HG02885 (cell line): ENCODE measurements around the gene PLA2G4B.

Experiments
- ATAC-seq: cut with Tn5 transposase; IDR thresholded peaks from one replicate; pipeline ENCODE4 v1.9.1; 2021; ENCODE audit warnings: mild to moderate bottlenecking; ENCODE audit not compliant: unreplicated experiment, poor library complexity

PLA2G4B gene

GRCh38 chr15:41866872-41867579 lies 28.4 kb downstream of the PLA2G4B start:
- ATAC-seq: no peak

- ATAC-seq: no peak
Measured at GRCh38 chr15:41868321-41868720, 29.7 kb downstream of the PLA2G4B start.

- ATAC-seq: no peak
Measured at GRCh38 chr15:41869770-41870688, 31.4 kb downstream of the PLA2G4B start.

- no peak for ATAC-seq
Measured at GRCh38 chr15:41870689-41871081, 32.0 kb downstream of the PLA2G4B start.

- ATAC-seq: no peak
Measured at GRCh38 chr15:41871175-41871905, 32.7 kb downstream of the PLA2G4B start.

GRCh38 chr15:41872166-41872747 lies 33.6 kb downstream of the PLA2G4B start:
- no peak for ATAC-seq

- no peak for ATAC-seq
Measured at GRCh38 chr15:41873711-41874110, 35.1 kb downstream of the PLA2G4B start.

DNA sequence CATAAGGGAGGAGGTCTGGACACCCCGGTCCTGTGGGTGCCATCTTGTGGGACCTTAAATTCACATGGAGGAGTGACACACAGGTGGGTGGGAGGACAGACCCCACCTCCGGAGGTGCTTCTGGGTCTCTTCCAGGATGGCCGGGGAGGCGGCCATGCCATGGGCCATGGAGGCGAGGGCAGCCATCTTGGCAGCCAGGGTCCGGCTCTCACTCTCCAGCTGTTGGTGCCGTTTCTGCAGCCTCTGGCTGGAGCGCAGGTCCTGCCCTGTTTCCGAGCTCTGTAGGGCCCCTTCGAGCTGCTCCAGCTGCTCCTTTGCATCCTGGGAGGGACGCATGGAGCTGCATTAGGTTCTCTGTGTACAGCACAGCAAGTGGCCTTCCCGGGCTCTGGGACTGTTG lies 36.1 kb downstream of the PLA2G4B start:
- no peak for ATAC-seq

DNA sequence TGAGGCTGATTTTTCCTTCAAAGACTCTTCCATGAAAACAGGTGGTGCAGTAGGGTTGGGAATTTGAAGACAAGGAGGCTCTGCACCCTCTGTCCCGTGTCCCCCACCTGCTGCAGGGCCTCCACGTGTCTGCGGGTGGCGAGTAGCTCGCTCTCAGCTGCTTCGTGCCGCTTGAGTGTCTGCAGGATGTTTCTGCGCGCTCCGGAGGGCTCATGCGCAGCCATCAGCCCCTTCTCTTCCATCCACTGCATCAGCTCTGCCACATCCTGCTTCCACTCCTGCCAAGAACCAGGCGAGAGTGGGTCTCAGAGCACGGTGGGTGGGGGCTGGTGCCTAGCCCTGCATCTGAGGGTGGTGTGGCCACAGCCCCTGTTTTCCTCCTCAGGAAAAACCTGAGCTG lies 37.4 kb downstream of the PLA2G4B start:
- ATAC-seq: no peak

DNA sequence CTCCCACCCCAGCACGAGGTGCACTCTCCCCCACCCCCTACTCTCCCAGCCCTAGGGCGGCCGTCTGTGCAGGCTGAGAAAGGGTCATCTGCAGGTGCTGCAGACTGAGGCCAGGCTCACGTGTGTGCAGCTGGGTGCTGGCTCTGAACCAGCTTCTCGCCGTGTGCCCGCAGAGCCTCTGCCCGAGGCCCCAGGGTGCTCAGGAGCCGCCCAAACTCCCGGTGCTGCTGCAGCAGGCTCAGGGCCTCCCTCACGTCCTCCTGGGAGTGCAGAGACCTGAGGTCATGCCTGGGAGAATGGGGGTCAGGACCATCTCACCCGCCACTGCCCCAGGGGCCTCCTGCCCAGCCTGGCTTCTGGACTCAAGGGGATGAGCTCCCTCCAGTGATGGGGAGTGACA lies 38.0 kb downstream of the PLA2G4B start:
- ATAC-seq: no peak

GRCh38 chr15:41877631-41878354 lies 39.1 kb downstream of the PLA2G4B start:
- ATAC-seq: no peak

GRCh38 chr15:41878355-41878699 lies 39.7 kb downstream of the PLA2G4B start:
- ATAC-seq: no peak

GRCh38 chr15:41879321-41879845 lies 40.7 kb downstream of the PLA2G4B start:
- no peak for ATAC-seq

- no peak for ATAC-seq
Measured at GRCh38 chr15:41880156-41880877, 41.7 kb downstream of the PLA2G4B start.

DNA sequence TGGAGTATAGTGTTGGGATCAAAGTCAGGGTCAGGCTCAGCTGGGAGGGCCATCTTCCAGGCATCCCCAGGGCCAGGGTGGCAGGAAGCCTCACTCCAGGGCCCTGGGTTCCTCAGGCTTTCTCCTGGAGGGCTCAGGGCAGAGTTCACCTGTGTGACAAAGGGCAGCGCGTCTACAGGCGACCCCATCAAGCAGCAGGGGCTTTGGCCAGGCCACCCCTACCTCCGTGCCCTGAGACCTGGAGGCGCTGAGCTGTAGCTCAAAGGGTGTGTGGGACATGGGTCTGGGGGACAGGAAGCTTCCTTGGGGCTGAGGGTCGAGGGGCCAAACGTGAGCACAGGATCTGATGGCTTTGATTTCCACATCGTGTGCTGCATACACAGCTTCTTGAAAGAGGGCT lies 42.4 kb downstream of the PLA2G4B start:
- ATAC-seq: no peak

DNA sequence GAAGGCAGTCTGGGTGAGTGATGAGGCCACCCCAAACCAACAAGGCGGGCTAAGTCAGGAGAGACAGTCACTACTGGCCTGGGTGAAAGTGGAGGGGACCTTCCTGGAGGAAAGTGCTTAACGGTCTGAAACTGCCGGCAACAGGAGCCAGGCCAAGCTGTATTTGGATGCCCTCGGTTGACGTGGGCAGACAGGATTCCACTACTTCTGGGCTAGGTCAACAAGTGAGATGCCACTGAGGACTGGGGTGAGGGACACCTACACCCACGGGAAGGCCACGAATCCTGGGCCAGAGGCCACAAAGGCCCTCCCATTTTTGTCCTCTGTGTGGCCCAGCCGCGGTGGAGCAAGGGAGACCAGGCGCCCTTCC lies 42.9 kb downstream of the PLA2G4B start:
- no peak for ATAC-seq

- no peak for ATAC-seq
Measured at GRCh38 chr15:41881920-41882688, 43.5 kb downstream of the PLA2G4B start.

GRCh38 chr15:41882689-41883483 lies 44.2 kb downstream of the PLA2G4B start:
- no peak for ATAC-seq
